Endothelial cell (in vitro differentiated cells): ENCODE data around the gene DUOX2. TPM values are rescaled to one million over a fixed set of nuclear protein-coding genes. Genes with fewer than 3 reads are reported as not detected.

Source experiments
- DNase-seq: peaks from one replicate; pipeline ENCODE4 v3.0.0; 2021; ENCODE audit warnings: low spot score
- H3K27ac Mint-ChIP-seq: one replicate; pipeline ENCODE4 v1.8.0; 2021; ENCODE audit warnings: mixed read lengths, inconsistent platforms; ENCODE audit not compliant: unreplicated experiment
- H3K27me3 Mint-ChIP-seq: one replicate; pipeline ENCODE4 v1.8.0; 2021; ENCODE audit warnings: mild to moderate bottlenecking, moderate library complexity, mixed read lengths, inconsistent platforms; ENCODE audit not compliant: unreplicated experiment
- H3K36me3 Mint-ChIP-seq: one replicate; pipeline ENCODE4 v1.8.0; 2021; ENCODE audit warnings: mild to moderate bottlenecking, low read depth, mixed read lengths, inconsistent platforms; ENCODE audit not compliant: unreplicated experiment
- H3K4me1 Mint-ChIP-seq: one replicate; pipeline ENCODE4 v1.8.0; 2021; ENCODE audit warnings: mild to moderate bottlenecking, mixed read lengths, inconsistent platforms; ENCODE audit not compliant: unreplicated experiment
- H3K4me3 Mint-ChIP-seq: one replicate; pipeline ENCODE4 v1.8.0; 2021; ENCODE audit warnings: mild to moderate bottlenecking, mixed read lengths, inconsistent platforms; ENCODE audit not compliant: unreplicated experiment
- H3K9me3 Mint-ChIP-seq: one replicate; pipeline ENCODE4 v1.8.0; 2021; ENCODE audit warnings: mixed read lengths, inconsistent platforms; ENCODE audit not compliant: unreplicated experiment
- total RNA-seq: library from RNA; stranded (reverse); fragmentation: NEBNext Ultra II Directional; extraction: Animal tissue kit (Norgen Biotek cat#: 25700); gene quantifications from one replicate; pipeline ENCODE4 v1.2.1, GENCODE V29; 2021; ENCODE audit not compliant: unreplicated experiment
- TF ChIP-seq, protein P1 (sequence below): fragments of 200-600 bp; sonication (generic); IDR thresholded peaks from one replicate; pipeline ENCODE4 v1.5.0; 2021; ENCODE audit warnings: antibody characterized with exemption; ENCODE audit not compliant: unreplicated experiment

Gene DUOX2
- total RNA-seq, 1 donor from 2014 or later = 1.2 TPM

DNA sequence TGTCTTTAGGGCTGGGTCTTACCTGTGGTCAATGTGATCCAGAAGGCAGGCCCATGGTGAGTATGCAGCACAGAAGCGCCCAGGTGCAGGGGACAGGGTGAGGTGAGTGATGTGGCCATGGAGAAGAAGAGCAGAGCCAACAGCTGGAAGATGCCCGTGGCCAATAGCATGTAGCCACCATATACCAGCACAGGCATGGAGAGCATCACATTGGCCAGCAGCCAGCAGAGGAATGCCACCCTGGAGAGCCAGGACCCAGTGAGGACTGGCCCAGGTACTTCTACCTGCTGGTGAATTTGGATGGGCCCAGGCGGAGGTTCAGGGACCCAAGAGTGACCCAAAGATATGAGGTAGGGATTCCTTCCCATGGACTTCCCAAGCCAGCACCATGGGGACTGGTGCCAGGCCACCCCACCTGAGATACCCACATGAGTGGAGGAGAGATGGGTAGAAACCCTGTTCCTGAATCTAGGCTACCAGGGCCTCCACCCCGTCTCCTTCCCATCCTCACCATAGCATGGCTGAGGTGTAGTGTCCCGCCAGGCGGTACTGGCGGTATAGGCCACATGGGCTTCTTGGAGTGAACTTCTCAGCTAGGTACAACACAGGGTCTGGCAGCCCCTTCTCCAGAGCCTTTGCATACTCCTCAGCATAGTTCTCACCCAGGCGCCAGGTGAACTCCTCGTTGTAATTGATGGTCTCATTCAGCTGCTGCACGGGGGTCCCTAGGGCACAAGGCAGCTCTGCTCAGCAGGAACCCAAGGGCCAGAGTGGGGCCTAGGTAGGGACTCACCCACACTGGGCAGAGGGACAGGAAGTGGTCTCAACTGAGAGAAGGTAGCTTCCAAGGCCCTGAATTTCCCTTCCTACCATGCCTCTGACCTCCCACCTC lies 6.4 kb upstream of the DUOX2 start:
- H3K4me1 Mint-ChIP-seq = peaks cover 23% of the 10 kb centered on the region
- peaks cover 30% of the 10 kb centered on the region for H3K27me3 Mint-ChIP-seq
- TF ChIP-seq, protein P1, sequence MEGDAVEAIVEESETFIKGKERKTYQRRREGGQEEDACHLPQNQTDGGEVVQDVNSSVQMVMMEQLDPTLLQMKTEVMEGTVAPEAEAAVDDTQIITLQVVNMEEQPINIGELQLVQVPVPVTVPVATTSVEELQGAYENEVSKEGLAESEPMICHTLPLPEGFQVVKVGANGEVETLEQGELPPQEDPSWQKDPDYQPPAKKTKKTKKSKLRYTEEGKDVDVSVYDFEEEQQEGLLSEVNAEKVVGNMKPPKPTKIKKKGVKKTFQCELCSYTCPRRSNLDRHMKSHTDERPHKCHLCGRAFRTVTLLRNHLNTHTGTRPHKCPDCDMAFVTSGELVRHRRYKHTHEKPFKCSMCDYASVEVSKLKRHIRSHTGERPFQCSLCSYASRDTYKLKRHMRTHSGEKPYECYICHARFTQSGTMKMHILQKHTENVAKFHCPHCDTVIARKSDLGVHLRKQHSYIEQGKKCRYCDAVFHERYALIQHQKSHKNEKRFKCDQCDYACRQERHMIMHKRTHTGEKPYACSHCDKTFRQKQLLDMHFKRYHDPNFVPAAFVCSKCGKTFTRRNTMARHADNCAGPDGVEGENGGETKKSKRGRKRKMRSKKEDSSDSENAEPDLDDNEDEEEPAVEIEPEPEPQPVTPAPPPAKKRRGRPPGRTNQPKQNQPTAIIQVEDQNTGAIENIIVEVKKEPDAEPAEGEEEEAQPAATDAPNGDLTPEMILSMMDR = no peak
- H3K27ac Mint-ChIP-seq = no peak overlapping the region
- H3K4me3 Mint-ChIP-seq = no peak overlapping the region
- peaks cover 3% of the 10 kb centered on the region for H3K36me3 Mint-ChIP-seq
- DNase-seq = no peak
- no peaks in the 10 kb centered on the region for H3K9me3 Mint-ChIP-seq

DNA sequence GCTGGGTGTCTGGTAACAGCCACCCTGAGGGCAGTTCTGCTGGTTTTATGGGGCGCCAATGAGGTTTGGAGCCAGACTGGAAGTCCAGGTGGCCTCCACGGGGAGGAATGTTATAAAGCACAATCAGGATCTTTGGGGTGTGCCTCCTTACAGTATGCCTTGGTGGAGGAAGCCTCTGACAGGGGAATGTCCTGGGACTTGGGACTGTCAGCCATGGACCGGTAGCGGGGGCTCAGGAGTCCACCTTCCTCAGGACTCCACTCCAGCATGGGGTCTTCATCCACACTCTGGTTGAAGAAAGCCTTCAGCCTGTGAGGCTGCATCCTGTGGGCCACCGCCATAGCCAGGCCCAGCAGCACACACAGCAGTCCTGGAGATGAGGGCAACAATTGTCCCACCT lies 5.0 kb upstream of the DUOX2 start:
- TF ChIP-seq, protein P1 = no peak
- Mint-ChIP-seq H3K27ac (no peak overlapping the region), H3K4me3 (no peak overlapping the region), H3K36me3 (peaks cover 3% of the 10 kb centered on the region), H3K9me3 (no peaks in the 10 kb centered on the region), H3K27me3 (peaks cover 36% of the 10 kb centered on the region), H3K4me1 (peaks cover 27% of the 10 kb centered on the region)
- DNase-seq = no peak

DNA sequence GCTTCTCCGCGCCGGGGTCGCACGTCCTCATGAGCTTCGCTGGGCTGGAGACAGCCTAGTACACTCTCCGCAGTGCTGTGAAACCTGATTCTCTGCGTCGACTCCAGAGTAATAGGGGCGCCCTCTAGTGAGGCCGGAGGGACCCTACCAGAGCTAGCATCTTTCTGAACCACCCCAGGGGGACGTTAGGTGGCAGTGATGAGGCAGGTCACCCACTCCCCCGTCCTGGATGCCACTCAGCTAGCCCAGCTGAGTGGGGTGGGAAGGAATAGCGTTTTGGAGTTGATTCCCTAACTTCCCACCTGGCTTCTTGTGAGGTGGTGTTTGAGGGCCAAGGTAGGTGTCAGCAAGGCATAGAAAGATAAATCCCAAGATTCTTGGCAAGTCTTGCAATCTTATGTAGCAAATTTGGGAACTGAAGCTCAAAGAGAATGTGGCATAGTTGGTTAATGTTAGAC lies 4.2 kb upstream of the DUOX2 start:
- Mint-ChIP-seq H3K27ac (no peak overlapping the region), H3K9me3 (no peaks in the 10 kb centered on the region), H3K27me3 (peaks cover 42% of the 10 kb centered on the region), H3K36me3 (peaks cover 3% of the 10 kb centered on the region), H3K4me3 (no peak overlapping the region), H3K4me1 (peaks cover 29% of the 10 kb centered on the region)
- DNase-seq = peak; percentile 92
- TF ChIP-seq, protein P1 = peak; percentile 82

DNA sequence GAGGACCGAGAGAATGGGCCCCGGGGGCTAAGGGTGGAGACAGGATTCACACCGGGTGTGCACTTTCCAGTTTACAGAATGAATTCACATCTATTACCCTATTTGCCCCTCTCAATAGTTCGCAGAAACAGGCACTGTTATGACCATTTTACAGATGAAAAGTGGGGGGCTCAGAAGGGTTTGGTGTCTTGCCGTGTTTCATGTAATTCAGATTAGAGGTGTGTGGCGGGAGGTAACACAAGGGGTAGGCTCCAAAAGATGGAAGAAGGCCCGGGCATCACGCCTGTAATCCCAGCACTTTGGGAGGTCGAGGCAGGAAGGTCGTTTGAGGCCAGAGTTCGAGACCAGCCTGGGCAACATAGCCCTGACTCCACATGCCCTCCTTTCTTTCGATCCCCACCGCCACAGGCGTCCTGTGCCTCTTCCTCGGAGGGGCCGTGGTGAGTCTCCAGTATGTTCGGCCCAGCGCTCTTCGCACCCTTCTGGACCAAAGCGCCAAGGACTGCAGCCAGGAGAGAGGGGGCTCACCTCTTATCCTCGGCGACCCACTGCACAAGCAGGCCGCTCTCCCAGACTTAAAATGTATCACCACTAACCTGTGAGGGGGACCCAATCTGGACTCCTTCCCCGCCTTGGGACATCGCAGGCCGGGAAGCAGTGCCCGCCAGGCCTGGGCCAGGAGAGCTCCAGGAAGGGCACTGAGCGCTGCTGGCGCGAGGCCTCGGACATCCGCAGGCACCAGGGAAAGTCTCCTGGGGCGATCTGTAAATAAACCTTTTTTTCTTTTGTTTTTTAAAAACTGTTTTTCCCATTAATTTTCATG lies 3.5 kb upstream of the DUOX2 start:
- peak overlapping the region; percentile 74 for H3K4me3 Mint-ChIP-seq
- no peak for DNase-seq
- H3K36me3 Mint-ChIP-seq = peaks cover 3% of the 10 kb centered on the region
- no peak overlapping the region for H3K27ac Mint-ChIP-seq
- peaks cover 42% of the 10 kb centered on the region for H3K27me3 Mint-ChIP-seq
- peaks cover 26% of the 10 kb centered on the region for H3K4me1 Mint-ChIP-seq
- H3K9me3 Mint-ChIP-seq = no peaks in the 10 kb centered on the region
- TF ChIP-seq, protein P1 = no peak
